Sigmoid colon (tissue), 7 donors: ENCODE data around the gene TRMU. TPM values are rescaled to one million over a fixed set of nuclear protein-coding genes. Genes with fewer than 3 reads are reported as not detected.

ENCODE experiments used
- DNase-seq: peaks from one replicate; pipeline ENCODE4 v3.0.0-alpha.2; 2019
- H3K27ac ChIP-seq, 4 donors: fragments of 200-600 bp; sonication (generic); one replicate each; pipeline ENCODE4 v1.5.1; 2016 to 2019; ENCODE audit warnings: mild to moderate bottlenecking in 1 of 4
- H3K27me3 ChIP-seq, 3 donors: fragments of 200-600 bp; sonication (generic); one replicate each; pipeline ENCODE4 v1.5.1; 2019; ENCODE audit warnings: mild to moderate bottlenecking in 1 of 3
- H3K36me3 ChIP-seq, 4 donors: fragments of 200-600 bp; sonication (generic); one replicate each; pipeline ENCODE4 v1.5.1; 2016 to 2019
- H3K4me1 ChIP-seq, 4 donors: fragments of 200-600 bp; sonication (generic); one replicate each; pipeline ENCODE4 v1.5.1; 2017 to 2019
- H3K4me3 ChIP-seq, 4 donors: fragments of 200-600 bp; sonication (generic); one replicate each; pipeline ENCODE4 v1.5.1; 2017 to 2019; ENCODE audit warnings: mild to moderate bottlenecking in 2 of 4, moderate library complexity in 1 of 4
- H3K9me3 ChIP-seq, 4 donors: fragments of 200-600 bp in 3 of 4; sonication (generic) in 3 of 4; one replicate each; pipeline versions ENCODE4 v1.5.1 to v1.6.1; 2013 to 2019
- EP300 ChIP-seq, 4 donors: sonication (generic); formaldehyde crosslinking; IDR thresholded peaks; one replicate each; pipeline ENCODE4 v1.6.1; 2017; ENCODE audit warnings: antibody characterized with exemption in 4 of 4
- POLR2A ChIP-seq, 2 donors: fragments of 450-650 bp; IDR thresholded peaks; one replicate each; pipeline ENCODE4 v1.6.1; 2016; ENCODE audit warnings: antibody characterized with exemption in 2 of 2, mild to moderate bottlenecking in 2 of 2, moderate library complexity in 2 of 2
- POLR2AphosphoS5 ChIP-seq, 4 donors: sonication (generic); formaldehyde crosslinking; IDR thresholded peaks; one replicate each; pipeline ENCODE4 v1.6.1; 2017; ENCODE audit warnings: antibody characterized with exemption in 4 of 4
- WGBS, 2 donors: extraction: QIAGEN DNeasy Blood & Tissue Kit; methylation state at CpG; one replicate each; pipeline ENCODE4 v1.1.7; 2013; 5-methylcytosine and 5-hydroxymethylcytosine counted together
- intact Hi-C: fragments of 100-400 bp; cut with DNase I; formaldehyde crosslinking; loops from one replicate; pipeline ENCODE4 v1.15.1; 2023
- polyA plus RNA-seq, 3 donors: library from polyadenylated mRNA; stranded (reverse); fragments of 200-250 nt; gene quantifications; one replicate each; pipeline ENCODE4 v1.2.3, GENCODE V29; 2013
- total RNA-seq, 4 donors: library from RNA; depleted of rRNA; stranded (reverse); fragments of >200 nt; gene quantifications; one replicate each; pipeline ENCODE4 v1.1.0, GENCODE V29; 2016
- TF ChIP-seq, protein P1 (sequence below), 4 experiments: fragments of 450-650 bp in 3 of 4; fragments of 200-600 bp in 1 of 4; IDR thresholded peaks; one replicate each; pipeline ENCODE4 v1.5.1; 2016 to 2019; ENCODE audit warnings: antibody characterized with exemption in 4 of 4, mild to moderate bottlenecking in 3 of 4, moderate library complexity in 2 of 4
- donor health status: healthy with polysubstance abuse.
- donor health status: Bipolar disorder and iron deficiency.
- donor health status: healthy.

The TRMU gene
- total and polyA plus RNA-seq, 7 donors, result 12.5 to 38.7 (median 21.9) TPM

DNA sequence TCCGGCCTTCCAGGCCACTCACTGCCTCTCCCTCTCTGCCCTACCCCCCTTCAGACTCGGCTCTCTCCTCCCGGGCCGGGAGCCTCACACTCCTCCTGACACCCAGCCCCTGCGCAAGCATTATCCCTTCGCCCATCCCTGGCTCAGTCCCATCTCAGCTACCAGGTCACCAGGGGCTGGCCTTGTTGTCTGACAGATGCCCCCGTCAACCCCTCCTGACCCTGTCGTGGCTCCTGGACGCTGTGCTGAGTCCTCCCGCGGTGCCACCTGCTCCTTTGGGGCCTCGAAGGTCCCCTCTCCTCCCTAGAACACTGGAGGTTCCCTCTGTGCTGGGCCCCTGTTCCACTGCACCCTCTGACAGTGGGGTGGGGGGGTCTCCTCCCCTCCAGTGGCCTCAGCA lies 32.9 kb downstream of the TRMU start:
- 85 to 87% methylated on average over 12 of the region's 12 CpGs for WGBS, 2 donors
- no peak for DNase-seq
- H3K9me3 ChIP-seq, result no peaks in the 10 kb centered on the region
- H3K4me3 ChIP-seq, result no peak overlapping the region
- TF ChIP-seq POLR2A (IDR thresholded peaks at IDR 0.05), result no peak
- no peak for TF ChIP-seq POLR2AphosphoS5 (IDR thresholded peaks at IDR 0.05)
- TF ChIP-seq, protein P1, sequence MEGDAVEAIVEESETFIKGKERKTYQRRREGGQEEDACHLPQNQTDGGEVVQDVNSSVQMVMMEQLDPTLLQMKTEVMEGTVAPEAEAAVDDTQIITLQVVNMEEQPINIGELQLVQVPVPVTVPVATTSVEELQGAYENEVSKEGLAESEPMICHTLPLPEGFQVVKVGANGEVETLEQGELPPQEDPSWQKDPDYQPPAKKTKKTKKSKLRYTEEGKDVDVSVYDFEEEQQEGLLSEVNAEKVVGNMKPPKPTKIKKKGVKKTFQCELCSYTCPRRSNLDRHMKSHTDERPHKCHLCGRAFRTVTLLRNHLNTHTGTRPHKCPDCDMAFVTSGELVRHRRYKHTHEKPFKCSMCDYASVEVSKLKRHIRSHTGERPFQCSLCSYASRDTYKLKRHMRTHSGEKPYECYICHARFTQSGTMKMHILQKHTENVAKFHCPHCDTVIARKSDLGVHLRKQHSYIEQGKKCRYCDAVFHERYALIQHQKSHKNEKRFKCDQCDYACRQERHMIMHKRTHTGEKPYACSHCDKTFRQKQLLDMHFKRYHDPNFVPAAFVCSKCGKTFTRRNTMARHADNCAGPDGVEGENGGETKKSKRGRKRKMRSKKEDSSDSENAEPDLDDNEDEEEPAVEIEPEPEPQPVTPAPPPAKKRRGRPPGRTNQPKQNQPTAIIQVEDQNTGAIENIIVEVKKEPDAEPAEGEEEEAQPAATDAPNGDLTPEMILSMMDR (IDR thresholded peaks at IDR 0.05), result no peak
- TF ChIP-seq EP300 (IDR thresholded peaks at IDR 0.05), result no peak
- H3K4me1 ChIP-seq, result no peaks in the 10 kb centered on the region
- no peak overlapping the region for H3K27ac ChIP-seq
- H3K36me3 ChIP-seq, result no peaks in the 10 kb centered on the region
- intact Hi-C loops, result no loop called here
- H3K27me3 ChIP-seq, result peaks cover 4 to 35% (median 15%) of the 10 kb centered on the region in 3 donors

DNA sequence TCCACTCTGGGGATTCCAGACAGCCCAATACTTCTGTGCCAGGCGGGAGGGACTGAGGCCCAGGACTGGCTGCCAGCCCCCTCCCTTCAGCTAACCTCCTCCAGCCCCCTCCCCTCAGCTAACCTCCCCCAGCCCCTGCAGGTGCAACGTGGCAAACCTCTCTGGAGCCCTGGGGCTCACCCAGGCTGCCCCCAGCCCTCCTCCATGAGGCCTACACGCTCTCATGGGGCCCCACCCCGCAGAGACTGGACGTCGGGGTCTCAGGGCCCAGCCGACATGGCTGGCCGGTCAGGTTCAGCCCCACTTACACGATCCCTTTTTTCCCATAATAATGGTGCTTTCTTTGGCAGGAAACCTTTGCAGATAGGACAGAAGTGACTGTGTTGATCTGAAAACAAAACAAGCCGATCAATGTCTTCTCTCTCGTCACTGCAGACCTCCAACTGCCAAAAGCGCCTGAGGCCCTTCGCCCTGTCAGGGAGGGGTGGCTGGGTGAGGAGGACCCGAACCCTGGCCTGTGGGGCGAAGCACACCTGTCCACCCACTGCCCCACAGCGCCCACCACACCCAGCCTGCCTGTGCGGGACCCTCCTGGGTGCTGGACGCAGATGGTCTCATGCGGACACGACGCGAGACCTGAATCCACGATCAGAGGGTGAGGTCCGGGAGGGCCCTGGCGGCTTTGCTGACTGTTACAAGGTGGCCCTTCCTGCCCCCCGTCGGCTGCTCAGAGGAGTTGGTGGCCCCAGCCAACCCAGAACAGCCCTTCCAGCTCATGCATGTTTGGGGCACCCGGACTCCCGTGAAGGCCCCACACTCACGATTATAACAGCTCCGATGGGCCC lies 33.6 kb downstream of the TRMU start:
- no peaks in the 10 kb centered on the region for H3K4me1 ChIP-seq
- no peak overlapping the region for H3K27ac ChIP-seq
- TF ChIP-seq, protein P1 (IDR thresholded peaks at IDR 0.05), result no peak
- no peak for TF ChIP-seq POLR2A (IDR thresholded peaks at IDR 0.05)
- no peak for TF ChIP-seq EP300 (IDR thresholded peaks at IDR 0.05)
- no peak for TF ChIP-seq POLR2AphosphoS5 (IDR thresholded peaks at IDR 0.05)
- no peak for DNase-seq
- H3K27me3 ChIP-seq, result peaks cover 4 to 28% (median 15%) of the 10 kb centered on the region in 3 donors
- intact Hi-C loops, result no loop called here
- H3K9me3 ChIP-seq, result no peaks in the 10 kb centered on the region
- H3K4me3 ChIP-seq, result no peak overlapping the region
- H3K36me3 ChIP-seq, result no peaks in the 10 kb centered on the region
- WGBS, 2 donors, result 92 to 94% methylated on average over 31 of the region's 31 CpGs

DNA sequence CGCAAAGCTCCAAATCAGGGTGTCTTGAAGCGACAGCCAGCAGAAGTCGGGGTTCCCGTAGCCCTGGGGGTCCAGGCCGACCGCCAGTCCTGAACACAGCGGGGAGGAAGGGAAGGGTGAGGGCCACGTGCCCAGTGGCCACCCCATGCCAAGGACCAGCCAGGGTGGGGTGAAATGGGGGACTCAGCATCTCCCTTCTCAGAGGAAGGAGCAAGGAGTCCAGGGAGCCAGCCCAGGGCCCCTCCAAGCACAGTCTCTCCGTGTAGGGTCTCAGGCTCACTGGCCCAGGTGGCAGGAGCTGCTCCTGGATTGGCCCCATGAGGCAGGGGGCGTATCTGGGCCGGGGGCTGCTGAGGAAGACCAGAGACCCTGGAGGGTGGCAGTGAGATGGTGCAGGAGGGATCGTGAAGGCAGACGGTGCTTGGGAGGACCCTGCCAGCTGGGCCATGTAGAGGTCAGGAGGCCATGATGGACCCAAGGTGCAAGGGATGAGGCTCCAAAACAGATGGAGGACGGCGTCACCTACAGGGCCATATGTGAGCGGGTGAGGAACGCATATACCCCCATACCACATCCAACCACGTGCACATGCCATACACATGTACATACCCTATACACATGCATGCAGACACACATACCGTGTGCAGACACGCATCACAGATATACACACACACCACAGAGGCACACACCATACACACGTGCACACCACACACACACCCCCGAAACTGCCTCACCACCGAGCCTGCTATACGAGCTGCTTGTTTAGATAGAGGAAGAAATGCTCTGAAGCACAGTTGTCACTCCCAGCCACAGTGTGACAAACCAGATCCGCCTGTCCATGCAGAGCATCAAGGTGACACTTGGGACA lies 34.4 kb downstream of the TRMU start:
- Histone ChIP-seq H3K4me1 (no peaks in the 10 kb centered on the region), H3K36me3 (no peaks in the 10 kb centered on the region), H3K9me3 (no peaks in the 10 kb centered on the region), H3K27me3 (peaks cover 4 to 19% (median 15%) of the 10 kb centered on the region in 3 donors), H3K27ac (no peak overlapping the region), H3K4me3 (no peak overlapping the region)
- no peak for DNase-seq
- intact Hi-C loops, result no loop called here
- no peak for TF ChIP-seq EP300 (IDR thresholded peaks at IDR 0.05)
- TF ChIP-seq, protein P1 (IDR thresholded peaks at IDR 0.05), result no peak
- TF ChIP-seq POLR2AphosphoS5 (IDR thresholded peaks at IDR 0.05), result no peak
- no peak for TF ChIP-seq POLR2A (IDR thresholded peaks at IDR 0.05)
- 73 to 83% methylated on average over 25 of the region's 25 CpGs for WGBS, 2 donors

DNA sequence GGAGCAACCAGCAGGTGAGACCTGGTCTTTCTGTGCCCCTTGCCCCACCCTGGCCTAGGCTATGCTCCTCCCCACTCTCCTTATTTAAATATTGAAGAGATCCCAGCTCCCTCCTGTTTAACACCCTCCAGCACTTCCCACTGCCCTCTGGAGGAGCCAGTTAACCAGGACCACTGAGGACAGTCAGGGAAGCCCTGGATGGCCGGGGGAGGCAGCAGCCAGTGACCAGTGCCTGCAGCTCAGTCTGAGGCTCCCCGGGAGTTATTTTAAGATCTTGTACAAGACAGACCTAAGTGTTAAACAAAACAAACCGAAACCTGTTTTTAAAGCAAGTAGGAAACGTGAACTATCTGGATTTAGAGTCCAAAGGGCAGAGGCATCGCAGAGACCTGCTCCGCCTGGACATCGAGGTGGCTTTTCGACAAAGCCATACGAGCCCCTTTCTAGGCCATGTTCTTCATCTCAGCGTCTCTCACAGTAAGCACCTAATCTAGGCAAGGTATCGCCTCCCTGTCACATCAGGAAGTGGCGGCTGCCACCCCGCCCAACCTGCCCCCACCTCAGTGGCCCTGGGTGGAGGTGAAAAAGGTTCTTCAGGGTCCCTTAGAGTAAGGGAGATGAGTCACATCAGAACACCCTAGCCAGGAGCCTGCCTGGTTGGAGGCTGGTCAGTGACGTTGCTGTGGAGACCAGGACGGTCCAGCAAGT lies 35.2 kb downstream of the TRMU start:
- Histone ChIP-seq H3K27me3 (peaks cover 4 to 15% (median 15%) of the 10 kb centered on the region in 3 donors), H3K9me3 (no peaks in the 10 kb centered on the region), H3K4me1 (no peaks in the 10 kb centered on the region), H3K4me3 (no peak overlapping the region), H3K27ac (no peak overlapping the region), H3K36me3 (no peaks in the 10 kb centered on the region)
- no peak for DNase-seq
- TF ChIP-seq, protein P1 (IDR thresholded peaks at IDR 0.05), result no peak
- no peak for TF ChIP-seq EP300 (IDR thresholded peaks at IDR 0.05)
- intact Hi-C loops, result no loop called here
- 22 to 72% methylated on average over 15 of the region's 15 CpGs for WGBS, 2 donors
